ENCODE measurements around the gene KCNAB1.

DNA sequence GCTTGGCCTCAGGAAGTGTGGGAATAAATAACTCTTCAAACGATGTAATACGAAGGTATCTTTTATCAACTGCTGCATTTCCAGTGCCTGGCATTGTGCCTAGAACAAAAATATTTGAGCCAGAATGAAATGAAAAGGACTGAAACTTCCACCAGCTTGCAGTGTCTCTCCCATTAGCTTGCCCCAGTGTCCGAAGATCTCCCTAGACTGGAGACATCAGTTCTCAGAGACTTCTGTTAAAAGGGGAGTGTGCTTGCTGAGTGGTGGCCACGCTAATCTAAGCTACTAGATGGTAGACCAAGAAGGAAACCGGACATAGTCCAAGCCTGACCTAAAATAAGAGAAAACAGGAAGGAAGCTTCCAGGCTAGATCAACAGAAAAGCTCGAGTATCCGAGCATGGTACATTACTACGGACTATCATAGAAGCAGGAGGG, 28.6 kb downstream of the KCNAB1 start:
- TF ChIP-seq CTCF (IDR thresholded peaks at IDR 0.05; ENCODE audit: insufficient read depth, low read length, poor library complexity, severe bottlenecking): no peak
- no peak for TF ChIP-seq EZH2phosphoT487 (conservative IDR thresholded peaks at IDR 0.05; ENCODE audit: low read length)
